NCI-H2196 treated with DMSO at 0.1 percent for 48 hours (cell line): Measurements from ENCODE around the gene FTCD.

Experiments used
- DNase-seq: peaks from one replicate; lab custom pipeline; 2025; ENCODE audit not compliant: unreplicated experiment; lab: John Stamatoyannopoulos, UW

The FTCD gene

DNA sequence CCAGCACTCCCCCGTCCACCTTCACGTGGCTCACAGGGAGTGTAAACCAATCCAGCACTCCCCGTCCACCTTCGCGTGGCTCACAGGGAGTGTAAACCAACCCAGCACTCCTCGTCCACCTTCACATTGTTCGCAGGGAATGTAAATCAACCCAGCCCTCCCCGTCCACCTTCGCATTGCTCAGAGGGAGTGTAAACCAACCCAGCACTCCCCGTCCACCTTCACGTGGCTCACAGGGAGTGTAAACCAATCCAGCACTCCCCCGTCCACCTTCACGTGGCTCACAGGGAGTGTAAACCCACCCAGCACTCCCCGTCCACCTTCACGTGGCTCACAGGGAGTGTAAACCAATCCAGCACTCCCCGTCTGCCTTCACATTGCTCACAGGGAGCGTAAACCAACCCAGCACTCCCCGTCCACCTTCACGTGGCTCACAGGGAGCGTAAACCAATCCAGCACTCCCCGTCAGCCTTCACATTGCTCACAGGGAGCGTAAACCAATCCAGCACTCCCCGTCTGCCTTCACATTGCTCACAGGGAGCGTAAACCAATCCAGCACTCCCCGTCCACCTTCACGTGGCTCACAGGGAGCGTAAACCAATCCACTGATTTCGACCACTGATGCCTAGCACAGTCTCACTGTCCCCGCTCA, 14.9 kb downstream of the FTCD start:
- peak; percentile 65 for DNase-seq

DNA sequence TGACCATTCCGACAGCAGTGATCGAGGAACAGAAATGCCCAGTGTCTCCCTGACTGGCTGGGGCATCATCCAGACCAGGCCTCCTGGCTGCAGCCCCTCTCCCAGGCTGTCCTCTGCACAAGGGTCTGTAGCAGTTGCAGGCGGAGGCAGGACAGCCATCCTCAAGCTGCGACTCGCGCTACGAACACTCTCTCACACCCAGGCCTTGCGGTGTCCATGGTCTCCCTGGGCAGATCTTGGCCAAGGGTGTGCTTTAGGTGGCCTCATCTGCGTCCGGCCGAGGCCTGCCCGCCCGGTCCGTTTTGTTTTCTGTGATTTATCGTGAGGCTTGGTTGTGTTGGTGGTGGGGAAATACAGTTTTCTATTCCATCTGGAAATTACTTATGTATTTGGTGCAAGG, 15.7 kb downstream of the FTCD start:
- DNase-seq = no peak

DNA sequence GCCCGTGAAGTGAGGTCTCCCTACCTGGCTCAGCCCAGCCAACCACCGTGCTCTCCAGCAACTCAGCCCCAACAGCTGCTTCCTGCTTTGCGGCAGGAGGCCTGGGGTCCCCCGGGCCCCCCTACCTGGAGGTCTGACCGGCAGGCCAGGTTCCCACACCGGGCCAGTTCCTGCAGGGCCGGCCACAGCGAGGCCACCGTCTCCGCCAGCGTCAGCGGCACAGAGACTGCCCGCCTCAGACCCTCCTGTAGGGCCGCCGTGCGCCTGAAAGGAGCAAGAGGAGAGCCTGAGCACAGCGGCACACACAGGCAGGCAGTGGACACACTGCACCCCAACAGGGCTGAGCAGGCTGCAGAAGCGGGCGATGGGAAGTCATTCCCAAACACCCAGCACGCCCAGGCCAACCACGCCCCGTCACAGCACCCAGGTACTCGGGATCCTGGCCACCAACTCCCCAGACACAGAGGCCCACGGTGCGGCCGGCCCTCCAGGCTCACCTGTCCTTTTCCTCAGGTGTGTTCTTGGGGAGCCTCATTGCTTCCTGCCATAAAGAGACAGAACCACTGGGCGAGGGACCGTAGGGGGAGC, 16.9 kb downstream of the FTCD start:
- DNase-seq = no peak

DNA sequence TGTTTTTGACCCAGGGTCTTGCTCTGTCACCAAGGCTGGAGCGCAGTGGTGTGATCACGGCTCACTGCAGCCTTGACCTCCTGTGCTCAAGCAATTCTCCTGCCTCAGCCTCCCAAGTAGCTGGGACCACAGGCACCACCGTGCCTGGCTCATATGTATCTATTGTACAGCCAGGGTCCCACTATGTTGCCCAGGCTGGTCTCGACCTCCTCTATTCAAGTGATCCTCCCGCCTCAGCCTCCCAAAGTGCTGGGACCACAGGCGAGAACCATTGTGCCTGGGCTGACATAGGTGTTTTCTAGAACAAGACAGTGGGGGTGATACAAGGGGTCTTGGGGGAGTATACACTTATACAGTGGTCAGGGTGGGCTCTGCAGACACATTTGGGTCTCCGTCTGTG, 17.5 kb downstream of the FTCD start:
- DNase-seq = no peak

DNA sequence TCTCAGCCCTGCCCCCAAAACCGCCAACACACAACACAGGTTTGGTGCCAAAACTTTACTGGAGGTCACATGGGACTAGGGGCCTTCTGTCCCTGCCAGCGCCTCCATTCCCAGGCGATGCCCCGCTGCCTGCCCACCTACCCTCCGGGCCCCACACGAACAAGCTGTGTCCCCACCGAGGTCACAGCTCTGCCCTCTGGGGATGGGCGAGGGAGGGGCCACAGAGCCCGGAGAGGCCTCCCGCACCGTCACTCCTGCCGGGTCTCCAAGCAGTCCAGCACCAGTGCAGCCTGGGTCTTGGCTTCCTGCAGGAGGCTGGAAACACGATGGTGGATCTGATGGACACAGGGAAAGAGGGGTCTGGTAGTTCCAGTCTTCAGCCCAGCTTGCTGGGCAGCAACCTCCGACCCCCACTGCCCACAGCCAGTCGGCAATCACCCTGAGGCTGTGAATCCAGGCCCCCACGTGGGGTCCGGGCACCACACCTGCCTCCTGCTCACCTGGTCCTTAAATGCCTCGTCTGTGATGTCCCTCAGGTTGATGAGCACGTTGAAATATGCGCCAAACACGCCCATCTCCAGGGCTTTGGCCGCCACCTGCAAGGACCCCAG, 18.5 kb downstream of the FTCD start:
- DNase-seq = no peak

DNA sequence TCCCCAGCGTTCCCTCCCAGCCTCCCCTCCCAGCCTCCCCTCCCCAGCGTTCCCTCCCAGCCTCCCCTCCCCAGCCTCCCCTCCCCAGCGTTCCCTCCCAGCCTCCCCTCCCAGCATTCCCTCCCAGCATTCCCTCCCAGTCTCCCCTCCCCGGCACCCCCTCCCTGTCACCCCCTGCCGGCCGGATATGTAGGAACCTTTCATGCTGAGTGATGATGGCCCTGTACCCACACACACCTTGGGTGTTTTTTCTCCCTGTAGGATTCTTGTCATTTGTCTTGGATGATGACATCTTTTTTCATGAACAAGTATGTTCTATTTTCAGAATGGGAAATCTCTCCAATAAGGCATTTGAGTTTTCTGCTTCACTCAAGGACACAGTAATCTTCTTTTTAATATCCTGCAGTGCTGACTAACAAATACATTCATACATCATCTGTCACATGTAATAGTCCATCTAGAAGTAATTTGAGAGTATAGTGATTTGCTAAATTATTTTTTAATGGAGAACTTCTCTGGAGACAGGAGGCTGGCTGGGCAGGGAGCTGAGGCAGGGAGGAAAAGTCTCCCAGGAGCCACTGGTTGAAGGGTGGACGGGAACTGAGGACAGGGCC, 19.5 kb downstream of the FTCD start:
- DNase-seq = no peak

DNA sequence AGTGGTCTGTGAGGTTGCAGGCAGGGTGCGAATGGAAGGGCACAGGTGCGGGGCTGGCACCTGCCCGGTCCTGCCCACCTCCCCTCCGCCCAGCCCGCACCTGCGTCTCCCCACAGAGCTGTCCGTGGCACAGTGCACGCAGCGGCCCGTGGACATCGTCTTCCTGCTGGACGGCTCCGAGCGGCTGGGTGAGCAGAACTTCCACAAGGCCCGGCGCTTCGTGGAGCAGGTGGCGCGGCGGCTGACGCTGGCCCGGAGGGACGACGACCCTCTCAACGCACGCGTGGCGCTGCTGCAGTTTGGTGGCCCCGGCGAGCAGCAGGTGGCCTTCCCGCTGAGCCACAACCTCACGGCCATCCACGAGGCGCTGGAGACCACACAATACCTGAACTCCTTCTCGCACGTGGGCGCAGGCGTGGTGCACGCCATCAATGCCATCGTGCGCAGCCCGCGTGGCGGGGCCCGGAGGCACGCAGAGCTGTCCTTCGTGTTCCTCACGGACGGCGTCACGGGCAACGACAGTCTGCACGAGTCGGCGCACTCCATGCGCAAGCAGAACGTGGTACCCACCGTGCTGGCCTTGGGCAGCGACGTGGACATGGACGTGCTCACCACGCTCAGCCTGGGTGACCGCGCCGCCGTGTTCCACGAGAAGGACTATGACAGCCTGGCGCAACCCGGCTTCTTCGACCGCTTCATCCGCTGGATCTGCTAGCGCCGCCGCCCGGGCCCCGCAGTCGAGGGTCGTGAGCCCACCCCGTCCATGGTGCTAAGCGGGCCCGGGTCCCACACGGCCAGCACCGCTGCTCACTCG, 23.3 kb downstream of the FTCD start:
- no peak for DNase-seq

DNA sequence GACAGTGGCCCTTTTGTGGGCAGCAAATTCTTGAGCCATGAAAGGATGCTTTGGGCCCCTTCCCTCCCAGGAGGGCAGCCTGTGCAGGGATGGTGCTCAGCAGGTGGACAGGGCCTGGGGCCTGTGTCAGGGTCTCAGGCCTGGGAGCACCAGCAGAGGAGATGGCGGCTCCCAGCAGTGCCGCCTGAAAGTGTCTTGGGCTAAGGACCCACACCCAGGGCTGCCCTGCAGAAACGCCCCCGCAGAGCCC, 23.9 kb downstream of the FTCD start:
- DNase-seq = no peak

DNA sequence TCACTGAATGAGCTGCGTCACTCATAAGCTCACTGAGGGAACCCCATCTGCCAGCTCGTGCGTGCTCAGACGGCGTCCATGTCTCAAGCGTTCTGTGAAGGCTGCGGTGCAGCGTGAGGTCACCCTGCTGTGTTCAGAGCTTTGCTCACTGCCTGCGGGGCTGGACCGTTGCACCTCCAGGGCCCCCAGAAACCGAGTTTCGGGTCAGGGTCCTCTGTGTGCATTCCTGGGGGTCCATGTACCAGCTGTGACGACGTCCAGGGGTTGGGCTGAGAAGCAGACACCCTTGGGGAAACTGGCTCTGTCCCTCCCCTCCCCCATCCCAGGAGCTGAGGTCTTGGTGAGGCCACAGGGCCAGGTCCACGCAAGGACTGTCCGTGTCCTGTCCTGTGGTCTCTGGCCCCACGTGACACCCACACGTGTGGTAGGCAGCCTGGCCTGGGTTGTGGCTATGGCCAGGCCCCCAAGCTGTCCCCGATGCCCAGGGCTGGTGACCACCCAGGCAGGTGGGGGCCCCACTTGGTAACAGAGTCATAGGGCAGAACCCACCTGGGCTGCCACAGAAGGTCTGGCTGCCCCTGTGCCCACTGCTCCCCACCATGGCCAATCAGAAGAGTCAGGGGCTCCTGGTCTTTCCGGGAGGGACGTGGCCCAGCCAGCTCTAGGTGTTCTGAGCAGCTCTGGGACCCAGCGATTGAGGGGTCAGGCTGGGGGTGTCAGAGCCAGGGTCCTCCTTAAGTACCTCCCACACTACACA, 24.4 kb downstream of the FTCD start:
- no peak for DNase-seq

DNA sequence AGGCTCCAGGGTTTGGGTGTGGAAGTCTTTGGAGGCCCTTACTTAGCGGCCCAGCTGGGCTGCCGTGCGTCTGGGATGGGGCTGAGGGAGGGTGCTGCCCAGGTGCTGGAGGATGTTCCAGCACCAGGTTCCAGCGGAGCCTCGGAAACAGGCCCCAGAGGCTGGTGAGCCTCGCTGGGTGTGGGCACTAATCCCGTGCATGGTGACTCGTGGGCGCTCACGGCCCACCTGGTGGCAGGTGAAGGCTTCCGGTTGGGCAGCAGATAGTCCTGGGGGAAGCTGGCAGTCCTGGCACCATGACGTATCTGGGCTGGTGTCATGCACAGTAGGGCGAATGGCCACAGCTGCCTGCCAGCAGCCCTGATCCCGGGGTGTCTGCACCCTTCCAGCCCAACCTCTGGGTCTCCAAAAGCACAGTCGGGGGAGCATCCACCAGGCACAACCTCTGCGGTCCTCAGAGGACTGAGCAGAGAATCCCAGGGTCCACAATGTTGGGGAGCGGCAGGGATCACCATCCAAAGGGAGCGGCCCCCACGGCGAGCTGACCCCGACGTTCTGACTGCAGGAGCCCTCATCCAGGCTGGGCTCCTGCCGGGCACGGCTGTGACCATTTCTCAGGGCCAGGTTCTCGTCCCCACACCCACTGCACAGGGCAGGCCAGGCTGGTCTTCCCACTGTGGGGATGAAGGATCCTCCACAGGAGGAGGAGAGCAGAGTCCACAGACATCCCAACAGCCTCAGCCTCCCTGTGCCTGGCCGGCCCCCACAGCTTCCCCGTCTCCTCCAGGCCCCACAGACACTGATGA, 25.3 kb downstream of the FTCD start:
- DNase-seq = no peak

DNA sequence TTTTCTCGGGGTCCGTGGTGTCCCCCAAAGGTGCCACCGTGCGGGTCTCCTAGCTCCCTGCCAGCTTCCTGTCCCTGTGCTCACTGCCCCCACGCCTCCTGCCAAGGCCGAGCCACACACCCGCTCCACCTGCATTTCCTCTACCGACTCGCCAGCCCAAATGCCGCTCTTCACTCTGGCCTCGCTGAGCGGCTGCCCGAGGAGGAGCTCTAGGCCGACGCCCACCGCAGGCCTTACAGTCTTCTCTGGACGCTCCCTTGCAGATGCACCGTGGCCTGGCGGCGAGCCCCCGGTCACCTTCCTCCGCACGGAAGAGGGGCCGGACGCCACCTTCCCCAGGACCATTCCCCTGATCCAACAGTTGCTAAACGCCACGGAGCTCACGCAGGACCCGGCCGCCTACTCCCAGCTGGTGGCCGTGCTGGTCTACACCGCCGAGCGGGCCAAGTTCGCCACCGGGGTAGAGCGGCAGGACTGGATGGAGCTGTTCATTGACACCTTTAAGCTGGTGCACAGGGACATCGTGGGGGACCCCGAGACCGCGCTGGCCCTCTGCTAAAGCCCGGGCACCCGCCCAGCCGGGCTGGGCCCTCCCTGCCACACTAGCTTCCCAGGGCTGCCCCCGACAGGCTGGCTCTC, 26.3 kb downstream of the FTCD start:
- DNase-seq = no peak

DNA sequence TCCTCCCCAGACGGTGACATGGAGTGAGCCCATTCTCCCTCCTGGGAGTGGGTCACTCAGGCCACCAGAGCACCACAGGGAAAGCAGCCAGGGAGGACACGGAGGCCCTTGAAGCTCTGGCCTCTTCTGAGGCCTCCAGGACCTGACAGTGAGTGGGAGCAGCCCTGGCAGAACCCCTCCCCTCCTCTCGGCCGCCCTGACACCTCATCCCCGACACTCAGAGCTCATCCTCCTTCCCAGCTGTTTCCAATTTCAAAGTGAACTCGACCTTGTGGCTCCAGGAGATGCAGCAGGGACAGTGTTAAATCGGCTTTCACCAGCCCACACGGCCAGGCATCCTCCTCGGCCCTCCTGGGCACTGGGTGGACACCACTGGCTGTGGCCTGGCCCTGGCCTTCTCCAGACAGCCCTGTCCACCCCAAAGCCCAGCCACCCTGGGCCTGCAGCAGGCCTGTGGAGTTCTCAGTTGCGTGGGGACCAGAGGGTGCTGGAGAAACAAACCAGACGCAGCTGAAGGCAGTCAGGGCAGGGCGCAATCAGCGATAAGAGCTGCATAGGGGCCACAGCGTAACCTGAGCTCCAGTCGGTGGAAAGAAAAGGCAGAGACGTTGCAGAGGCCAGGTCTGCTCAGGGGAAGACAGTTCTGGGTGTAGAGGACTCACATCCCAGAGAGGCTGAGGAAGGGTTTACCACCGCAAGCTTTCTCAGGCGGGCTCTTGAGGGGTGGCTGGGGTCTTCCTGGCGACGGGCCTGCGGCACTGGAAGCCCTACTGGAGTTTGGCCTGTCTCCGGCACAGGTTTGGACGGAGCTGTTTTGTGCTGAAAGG, 27.1 kb downstream of the FTCD start:
- DNase-seq = no peak

DNA sequence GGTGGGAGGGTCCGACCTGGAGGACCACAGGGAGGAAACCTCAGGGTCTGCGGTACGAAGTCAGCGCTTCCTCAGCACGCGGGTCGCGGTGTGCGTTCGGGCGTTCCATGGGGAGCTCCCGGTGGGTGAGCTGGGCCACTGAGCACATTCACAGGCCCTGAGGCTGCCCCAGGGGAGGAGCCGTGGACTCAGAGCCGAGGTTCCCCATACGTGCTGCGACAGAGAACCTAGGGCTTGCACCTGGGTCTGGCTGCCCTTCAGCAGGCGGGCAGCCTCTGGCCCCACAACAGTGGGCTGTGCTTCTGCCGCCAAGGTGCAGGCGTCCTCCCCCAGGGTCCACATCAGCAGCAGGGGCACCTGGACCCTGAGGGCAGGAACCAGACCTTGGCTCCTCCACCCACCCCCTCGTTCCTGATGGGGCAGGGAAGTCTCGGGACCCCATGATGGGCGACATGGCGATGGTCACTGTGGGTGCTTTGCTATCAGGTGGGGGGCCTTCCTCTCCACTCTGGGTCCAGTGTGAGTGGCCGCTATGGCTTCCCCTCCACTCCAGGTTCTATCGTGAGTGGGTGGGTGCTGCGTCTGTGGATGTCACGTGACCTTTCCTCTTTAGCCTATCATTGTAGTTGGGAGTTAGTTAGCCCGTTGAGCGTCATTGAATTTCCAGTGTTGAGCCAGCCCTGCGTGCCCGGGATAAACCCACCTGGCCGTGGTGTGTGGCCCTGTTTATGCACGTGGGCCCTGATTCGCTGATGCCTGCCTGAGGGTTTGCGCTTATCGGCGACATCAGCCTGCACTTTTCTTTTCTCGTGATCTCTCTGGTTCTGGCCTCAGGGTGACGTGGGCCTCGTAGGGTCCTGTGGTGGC, 27.9 kb downstream of the FTCD start:
- no peak for DNase-seq

DNA sequence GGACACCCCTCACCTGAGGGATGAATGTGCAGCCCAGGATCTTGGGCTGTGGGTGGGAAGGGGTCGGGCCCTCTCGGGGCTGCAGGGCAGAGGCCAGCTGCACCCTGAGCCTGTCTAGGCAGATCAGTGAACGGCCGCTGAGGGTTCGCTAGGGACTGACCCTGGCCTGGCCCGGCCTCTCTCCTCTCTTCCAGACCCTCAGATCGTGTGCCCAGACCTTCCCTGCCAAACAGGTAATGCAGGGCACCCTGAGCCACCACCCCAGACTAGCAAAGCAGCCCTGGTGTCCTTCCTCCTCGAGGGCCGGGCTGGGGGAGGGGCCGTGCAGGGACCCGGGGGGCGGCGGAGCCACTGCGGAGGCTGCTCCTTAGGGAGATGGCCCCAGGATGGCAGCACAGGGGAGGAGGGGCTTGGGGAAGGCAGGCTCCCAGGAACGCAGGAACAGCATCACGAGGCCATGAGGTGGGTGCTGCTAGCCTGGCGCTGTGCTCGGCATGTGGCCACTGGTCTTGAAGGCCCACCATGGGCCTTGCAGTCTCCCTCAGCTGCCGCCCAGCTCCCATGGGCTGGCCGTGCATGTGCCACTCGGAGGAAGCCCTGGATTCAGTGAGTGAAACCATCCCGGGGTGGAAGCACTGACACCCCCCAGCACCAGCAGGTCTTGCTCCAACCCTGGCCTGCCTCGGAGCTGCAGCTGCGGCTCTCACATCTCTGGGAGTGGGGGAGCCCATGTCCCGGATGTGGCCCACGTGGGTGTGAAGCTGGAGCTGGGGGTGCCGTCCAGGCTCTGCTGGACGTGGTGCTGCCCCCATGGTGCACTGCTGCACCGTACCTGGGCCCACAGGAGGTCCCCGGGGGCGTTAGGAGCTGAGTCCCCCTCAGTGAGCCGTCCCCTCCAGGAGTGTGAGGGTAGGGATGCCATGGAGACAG, 28.8 kb downstream of the FTCD start:
- DNase-seq = no peak

DNA sequence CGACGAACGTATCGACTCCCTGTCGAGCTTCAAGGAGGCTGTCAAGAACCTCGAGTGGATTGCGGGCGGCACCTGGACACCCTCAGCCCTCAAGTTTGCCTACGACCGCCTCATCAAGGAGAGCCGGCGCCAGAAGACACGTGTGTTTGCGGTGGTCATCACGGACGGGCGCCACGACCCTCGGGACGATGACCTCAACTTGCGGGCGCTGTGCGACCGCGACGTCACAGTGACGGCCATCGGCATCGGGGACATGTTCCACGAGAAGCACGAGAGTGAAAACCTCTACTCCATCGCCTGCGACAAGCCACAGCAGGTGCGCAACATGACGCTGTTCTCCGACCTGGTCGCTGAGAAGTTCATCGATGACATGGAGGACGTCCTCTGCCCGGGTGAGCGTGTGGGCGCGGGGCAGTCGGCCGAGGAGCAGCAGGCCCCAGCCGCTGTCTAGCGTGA, 29.5 kb downstream of the FTCD start:
- DNase-seq = no peak

DNA sequence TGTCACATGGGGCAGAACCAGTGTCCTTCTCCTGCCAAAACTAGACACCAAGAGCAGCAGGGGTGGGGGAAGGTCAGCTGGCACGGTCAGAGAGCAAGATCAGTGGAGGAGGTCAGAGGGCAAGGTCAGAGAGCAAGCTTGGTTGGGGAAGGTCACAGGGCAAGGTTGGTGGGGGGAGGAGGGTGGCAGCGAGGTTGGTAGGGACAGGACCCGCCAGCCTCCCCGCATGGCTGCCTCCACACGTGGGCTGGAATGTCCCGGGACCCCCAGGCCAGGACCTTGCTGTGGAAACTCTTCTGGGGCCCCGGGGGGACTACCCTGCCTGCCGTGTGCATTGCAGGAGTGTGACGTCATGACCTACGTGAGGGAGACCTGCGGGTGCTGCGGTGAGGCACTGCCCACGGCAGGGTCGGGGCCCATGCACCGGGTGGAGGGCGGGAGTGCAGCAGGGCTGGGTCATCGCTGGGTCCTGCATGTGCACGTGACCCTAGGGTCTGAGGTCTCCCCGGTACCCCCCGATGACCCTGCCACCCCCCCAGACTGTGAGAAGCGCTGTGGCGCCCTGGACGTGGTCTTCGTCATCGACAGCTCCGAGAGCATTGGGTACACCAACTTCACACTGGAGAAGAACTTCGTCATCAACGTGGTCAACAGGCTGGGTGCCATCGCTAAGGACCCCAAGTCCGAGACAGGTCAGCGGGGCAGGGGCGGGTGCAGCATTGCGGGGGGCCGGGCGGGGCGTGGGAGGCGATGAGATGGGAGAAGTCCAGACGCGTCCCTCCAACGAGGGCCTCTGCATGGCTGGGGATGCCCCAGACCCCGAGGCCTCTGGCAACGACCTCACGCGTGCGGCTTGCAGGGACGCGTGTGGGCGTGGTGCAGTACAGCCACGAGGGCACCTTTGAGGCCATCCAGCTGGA, 30.2 kb downstream of the FTCD start:
- DNase-seq = no peak
